Activated T-cell treated with anti-CD3 and anti-CD28 coated beads for 24 hours (primary cell): ENCODE data around the gene CYP46A1.
"Not testable (repeated sequence)": the region's sequence is repeated elsewhere in the genome, so short reads cannot be mapped to it uniquely, and the experiment has no call there.

ENCODE experiments used
- DNase-seq: peaks from one replicate; pipeline ENCODE4 v3.0.0-alpha.2; 2020; ENCODE audit warnings: low read depth

CYP46A1 gene

DNA sequence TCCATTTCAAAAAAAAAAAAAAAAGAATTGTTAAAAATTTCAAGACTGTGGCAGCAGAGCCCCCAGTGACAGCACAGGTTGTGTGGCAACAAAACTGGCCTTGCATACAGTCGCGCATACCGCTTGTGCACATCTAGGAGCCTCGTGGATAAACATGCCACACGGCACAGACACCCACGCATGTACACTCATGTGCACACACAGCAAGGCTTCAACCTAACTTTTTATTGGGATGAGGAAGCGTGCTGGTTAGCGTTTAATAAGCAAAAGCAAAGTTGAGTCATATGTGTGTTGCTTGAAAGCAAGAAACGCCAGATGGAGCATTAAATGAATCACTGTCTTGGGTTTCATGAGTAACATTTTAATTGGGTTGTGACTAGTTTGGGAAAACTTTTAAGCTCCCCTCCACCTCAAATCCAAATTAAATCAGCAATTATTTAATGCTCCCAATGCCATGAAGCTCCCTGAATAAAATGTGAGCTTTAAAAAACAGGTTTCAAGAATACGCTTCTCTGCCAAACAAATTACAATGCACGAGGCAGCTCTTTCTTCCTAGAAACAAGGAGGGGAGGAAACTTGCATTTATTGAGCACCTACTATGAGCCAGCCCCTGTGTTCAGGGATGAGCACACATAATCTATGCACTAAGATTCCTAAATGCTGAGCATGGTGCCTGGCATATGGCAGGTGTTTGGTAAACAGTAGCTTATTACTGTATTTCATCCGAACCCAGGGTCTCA, 73.4 kb downstream of the CYP46A1 start:
- DNase-seq, result no peak

GRCh38 chr14:99758121-99758821, 74.2 kb downstream of the CYP46A1 start:
- DNase-seq, result no peak

DNA sequence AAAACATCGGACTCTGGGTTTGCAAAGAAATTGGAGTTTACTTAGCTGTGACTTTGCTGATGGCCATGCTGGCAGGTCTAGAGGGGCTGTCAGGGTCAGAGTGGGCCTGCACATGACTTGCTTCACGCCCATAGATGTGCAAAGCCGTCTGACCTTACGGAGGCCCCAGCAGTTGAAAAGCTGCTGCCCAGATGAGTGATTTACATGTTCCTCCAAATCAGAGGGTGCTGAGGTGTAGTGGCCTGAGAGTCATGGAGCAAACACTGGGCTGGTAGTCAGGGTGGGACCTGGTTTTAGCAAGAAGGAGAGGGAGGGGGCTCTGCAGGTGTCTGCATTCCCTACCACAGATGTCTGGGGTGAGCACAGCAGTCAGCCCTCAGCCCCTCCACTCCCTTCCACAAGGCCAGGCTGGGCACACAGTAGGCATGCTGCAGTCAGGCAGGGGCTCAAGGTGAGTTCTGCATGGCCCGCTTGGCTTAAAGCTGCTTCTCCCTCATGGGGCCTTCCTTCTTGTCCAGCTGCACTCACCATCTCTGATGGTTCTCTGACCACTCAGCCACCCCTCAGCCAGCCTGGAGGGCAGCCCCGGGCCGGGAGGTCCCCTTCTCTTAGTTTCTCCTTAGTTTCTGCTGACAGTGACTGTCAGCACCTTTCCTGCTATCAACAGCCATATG, 74.9 kb downstream of the CYP46A1 start:
- DNase-seq, result no peak

- no peak for DNase-seq
Measured at GRCh38 chr14:99759546-99759925, 75.4 kb downstream of the CYP46A1 start.

GRCh38 chr14:99760817-99761216, 76.7 kb downstream of the CYP46A1 start:
- no peak for DNase-seq

DNA sequence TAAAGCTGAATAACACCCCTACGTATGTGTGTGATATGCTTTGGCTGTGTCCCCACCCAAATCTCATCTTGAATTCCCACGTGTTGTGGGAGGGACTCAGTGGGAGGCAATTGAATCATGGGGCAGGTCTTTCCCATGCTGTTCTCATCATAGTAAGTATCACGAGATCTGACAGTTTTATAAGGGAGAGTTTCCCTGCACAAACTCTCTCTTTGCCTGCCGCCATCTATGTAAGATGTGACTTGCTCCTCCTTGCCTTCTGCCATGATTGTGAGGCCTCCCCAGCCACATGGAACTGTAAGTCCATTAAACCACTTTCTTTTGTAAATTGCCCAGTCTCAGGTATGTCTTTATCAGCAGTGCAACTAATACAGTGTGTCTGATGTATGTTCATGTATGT, 78.8 kb downstream of the CYP46A1 start:
- DNase-seq, result not testable (repeated sequence)

GRCh38 chr14:99763527-99764221, 79.6 kb downstream of the CYP46A1 start:
- DNase-seq, result no peak

GRCh38 chr14:99764222-99764706, 80.2 kb downstream of the CYP46A1 start:
- DNase-seq, result no peak

DNA sequence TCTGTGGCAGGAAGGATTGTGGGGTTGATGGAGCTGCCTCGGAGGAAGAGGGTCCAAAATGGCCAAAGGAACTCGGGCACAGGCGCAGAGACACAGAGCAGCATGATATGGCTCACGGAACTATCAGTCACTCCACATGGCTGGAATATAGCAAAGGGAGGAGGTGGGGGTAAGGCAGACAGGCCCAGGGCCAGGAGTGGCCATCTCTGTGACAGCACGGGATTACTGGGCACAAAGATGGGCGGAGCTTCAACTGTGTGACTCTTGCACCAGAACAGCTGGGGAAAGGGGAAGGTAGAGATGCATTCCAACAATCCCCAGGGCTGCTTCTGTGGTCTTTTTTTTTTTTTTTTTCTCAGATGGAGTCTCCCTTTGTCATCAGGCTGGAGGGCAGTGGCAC, 84.3 kb downstream of the CYP46A1 start:
- no peak for DNase-seq

- DNase-seq, result no peak
Measured at GRCh38 chr14:99769123-99769522, 85.0 kb downstream of the CYP46A1 start.

DNA sequence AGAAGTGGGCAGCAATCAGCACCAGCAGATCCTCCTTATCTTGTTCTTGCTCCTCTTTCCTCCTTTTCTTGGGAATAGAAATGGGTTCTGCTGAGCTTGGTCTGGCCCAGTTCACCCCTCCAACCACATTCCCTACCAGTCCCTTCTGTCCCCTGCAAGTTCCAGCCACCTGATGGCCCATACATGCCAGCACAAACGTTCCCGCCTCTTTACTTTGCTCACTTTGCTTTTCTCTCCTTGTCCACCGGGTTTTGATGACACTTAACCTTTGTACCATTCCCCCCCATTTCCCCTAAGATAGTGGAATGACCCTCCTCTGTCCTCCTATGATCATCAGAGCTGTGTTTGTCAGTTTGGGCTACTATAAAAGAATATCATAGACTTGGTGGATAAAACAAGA, 85.7 kb downstream of the CYP46A1 start:
- DNase-seq, result no peak

DNA sequence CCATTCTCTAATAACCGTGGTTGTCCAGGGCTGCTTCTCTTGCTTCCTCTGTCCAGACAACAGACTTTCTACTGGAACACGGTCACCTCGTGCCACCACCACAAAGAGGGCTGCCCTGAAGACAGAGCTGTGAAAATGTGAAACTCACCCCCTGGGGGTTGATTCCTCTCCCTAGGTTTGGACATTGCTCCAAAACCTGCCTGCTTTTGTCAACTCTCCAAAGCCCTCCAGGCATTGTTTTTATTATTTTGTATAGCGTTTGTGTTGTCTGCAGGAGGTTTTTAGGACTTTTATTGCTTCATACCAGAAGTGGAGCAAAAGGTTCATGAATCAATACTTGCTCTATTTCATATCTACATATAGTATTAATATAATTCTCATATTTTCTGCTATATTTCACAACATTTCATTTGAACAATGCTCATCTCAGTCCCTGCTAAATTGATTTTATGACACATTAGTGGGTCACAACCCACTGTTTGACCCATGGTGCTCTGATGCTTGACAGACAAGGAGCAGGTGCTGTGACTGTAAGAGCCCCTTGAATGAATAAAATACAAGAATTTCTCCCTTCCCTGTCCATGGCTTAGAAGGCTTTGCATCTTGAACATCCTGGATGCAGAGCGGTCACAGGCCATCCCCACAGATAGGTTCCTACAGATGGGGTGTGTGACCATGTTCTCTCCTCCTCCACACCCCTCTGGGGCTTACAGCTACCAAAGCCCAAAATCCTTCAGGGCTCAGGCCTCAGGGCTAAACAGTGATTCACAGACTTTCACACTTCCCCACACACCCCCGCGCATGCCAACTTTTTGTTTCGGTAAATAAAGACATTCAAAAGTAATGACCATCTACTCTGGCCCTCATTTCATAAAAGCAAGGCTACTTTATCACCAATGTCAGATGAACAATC, 88.5 kb downstream of the CYP46A1 start:
- no peak for DNase-seq

GRCh38 chr14:99773521-99774497, 89.7 kb downstream of the CYP46A1 start:
- no peak for DNase-seq

GRCh38 chr14:99774556-99775307, 90.6 kb downstream of the CYP46A1 start:
- no peak for DNase-seq

- no peak for DNase-seq
Measured at GRCh38 chr14:99775351-99775750, 91.3 kb downstream of the CYP46A1 start.
